Measurements from ENCODE around the gene PTGER2.

GRCh38 chr14:52313462-52313861 lies 650 bp upstream of the PTGER2 start:
- TF ChIP-seq CTCF (IDR thresholded peaks at IDR 0.05) (no peak), POLR2A (IDR thresholded peaks at IDR 0.05) (no peak)
